Endothelial cell of umbilical vein (primary cell): ENCODE results near the gene MACROH2A1.

Experiments used
- CTCF ChIP-seq, 2 donors: IDR thresholded peaks; 1 replicate in 1 of 2; 2 replicates in 1 of 2; pipeline ENCODE4 v1.5.1; 2011; ENCODE audit warnings: low read length in 2 of 2, mild to moderate bottlenecking in 2 of 2, moderate library complexity in 2 of 2, control low read depth in 1 of 2, inconsistent platforms in 1 of 2, low read depth in 1 of 2; ENCODE audit not compliant: insufficient read depth in 1 of 2; ENCODE audit errors: extremely low read depth in 1 of 2
- EZH2 ChIP-seq: IDR thresholded peaks from 2 replicates; pipeline ENCODE4 v1.6.1; 2012; ENCODE audit warnings: borderline replicate concordance, low read depth, mild to moderate bottlenecking, moderate library complexity, low read length, inconsistent platforms; ENCODE audit not compliant: severe bottlenecking
- JUN ChIP-seq: IDR thresholded peaks from 2 replicates; pipeline ENCODE4 v1.6.1; 2011; ENCODE audit warnings: borderline replicate concordance, low read depth; ENCODE audit not compliant: insufficient read length, insufficient read depth
- POLR2A ChIP-seq: IDR thresholded peaks from 2 replicates; pipeline ENCODE4 v1.6.1; 2012; ENCODE audit warnings: low read depth, mild to moderate bottlenecking, control low read depth, low read length

GRCh38 chr5:135350536-135350935 is 48.5 kb downstream of the MACROH2A1 start:
- TF ChIP-seq CTCF (IDR thresholded peaks at IDR 0.05; ENCODE audit: extremely low read depth in 1 of 2, insufficient read depth in 1 of 2, low read depth in 1 of 2, low read length in 2 of 2) (no peak), JUN (no peak), POLR2A (no peak), EZH2 (no peak)
